Head of caudate nucleus (tissue), 42 donors: ENCODE measurements around the gene SPON2.

Experiments
- DNase-seq, 42 donors: peaks; one replicate each; pipeline versions ENCODE4 v3.0.0 to v3.0.0-alpha.2; 2020 to 2021; ENCODE audit warnings: mixed read lengths in 7 of 42
- intact Hi-C: fragments of 100-400 bp; cut with DNase I; formaldehyde crosslinking; loops from one replicate; pipeline ENCODE4 v1.15.0; 2022

The SPON2 gene

DNA sequence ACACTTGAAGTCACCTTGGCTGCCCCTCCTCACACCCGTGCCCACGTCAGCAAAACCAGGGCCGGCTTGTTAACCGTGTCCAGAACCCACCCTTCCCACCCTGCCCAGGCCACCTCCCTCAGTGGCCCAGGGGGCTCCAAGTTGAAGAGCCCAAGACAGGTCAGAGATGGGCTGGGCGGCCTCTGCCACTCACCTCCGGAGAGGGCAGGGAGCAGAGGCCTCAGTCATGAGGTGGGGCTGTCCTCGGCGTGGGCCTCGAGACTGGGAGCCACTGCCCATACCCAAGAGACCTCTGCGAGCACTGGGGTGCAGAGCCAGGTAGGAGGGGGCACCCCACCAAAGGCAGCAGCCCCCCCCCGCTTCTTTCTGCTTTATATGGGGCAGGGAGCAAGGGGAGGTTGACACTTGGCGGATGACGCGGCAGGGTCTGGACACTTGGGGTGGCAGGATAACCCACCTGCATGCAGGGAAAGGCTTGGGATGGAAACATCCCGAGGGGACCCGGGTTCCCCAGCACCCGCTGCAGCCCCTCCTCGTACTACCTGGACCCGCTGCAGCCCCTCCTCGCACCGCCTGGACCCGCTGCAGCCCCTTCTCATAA, 38.0 kb upstream of the SPON2 start:
- intact Hi-C loops, result no loop called here
- DNase-seq, result no peak

DNA sequence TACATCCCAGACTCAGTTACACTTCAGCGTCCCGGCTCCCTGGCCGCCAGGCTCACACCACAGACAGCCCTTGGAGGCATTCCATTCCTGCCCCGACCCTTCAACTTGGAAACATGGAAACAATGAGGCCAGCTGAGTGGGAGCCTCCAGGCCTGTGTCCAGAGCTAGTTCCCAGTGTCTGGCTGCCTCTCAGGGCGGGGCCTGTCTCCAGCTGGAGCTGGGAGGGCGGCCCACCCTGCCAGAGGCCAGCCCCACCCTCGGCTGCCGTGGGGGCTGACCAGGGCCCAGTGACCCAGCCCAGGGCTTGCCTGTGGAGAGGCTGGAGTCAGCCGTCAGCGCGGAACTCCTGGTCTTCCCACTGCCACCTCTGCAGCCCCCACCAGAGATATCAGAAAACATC, 37.4 kb upstream of the SPON2 start:
- peak; percentile 39 to 83 (median 65) for DNase-seq
- intact Hi-C loops, result no loop called here

GRCh38 chr4:1208970-1209704, 36.8 kb upstream of the SPON2 start:
- DNase-seq, result peak in 2 of 42 donors; percentile 5 to 27
- intact Hi-C loops, result no loop called here

DNA sequence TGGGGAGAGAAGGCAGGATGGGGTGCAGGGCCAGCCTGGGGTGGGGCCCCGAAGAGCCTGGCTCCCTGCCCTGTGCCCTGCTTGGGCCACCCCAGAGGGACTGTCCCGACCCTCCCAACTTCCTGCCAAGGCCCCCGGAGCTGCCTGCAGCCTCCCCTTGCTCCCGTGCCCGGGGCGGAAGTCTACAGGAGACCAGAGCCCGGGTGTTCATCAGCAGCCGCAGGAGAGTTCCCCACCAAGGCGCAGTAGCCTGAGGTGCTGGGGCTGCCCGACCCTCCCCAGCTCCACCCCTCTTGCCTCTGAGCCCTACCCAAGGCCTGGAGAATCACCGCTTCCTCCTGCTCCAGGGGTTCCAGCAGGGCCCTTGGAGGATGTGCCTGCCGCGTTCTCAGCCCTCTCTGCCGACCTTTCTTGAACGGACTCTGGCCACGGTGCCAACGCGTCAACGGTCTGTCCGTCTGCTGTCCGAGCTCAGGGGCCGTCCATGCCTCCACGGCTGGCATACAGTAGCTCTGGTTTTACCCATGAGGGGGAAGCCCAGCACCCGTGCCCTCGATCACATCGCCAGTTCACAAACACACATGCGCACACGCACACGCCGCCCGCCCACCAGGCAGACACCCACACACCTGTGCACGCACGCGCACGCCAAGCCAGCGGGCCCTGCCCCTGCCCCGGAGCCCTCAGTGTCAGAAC, 36.0 kb upstream of the SPON2 start:
- intact Hi-C loops, result no loop called here
- peak in 41 of 42 donors; percentile 35 to 83 (median 67) for DNase-seq

DNA sequence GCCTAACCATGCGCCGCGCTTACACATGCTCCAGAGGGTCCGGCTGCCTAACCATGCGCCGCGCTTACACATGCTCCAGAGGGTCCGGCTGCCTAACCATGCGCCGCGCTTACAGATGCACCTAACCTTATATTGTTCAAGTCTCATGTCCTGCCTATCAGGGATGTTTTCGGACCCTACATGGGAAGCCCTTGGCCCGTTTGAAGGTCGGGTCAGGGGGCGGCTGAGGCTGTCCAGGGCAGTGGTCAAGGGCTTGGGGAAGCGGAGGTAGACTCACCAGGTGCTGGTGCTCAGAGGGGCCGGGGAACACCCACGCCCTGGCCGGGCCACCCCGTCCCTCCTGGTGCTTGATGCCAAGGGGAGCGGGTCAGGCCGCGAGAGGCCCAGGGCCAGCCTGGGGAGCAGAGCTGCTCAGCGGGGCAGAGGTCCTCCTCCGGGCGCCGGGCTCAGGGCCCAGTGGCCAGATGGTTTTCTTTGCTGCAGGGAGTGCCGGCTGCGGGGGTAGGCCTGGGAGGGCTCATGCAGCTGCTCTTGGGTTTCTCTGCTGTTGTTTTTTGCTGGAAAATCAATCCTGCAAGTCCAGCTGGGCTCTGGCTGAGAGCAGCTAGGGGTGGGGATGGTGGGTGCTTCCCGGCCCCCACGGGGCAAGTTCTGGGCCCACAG, 35.4 kb upstream of the SPON2 start:
- intact Hi-C loops, result no loop called here
- peak; percentile 65 to 90 (median 81) for DNase-seq

- peak in 9 of 42 donors; percentile 0 to 28 (median 5) for DNase-seq
- intact Hi-C loops, result no loop called here
These were observed 34.7 kb upstream of the SPON2 start for GRCh38 chr4:1207157-1207470.

GRCh38 chr4:1206299-1207156, 34.1 kb upstream of the SPON2 start:
- intact Hi-C loops, result no loop called here
- peak in 11 of 42 donors; percentile 1 to 26 (median 7) for DNase-seq

DNA sequence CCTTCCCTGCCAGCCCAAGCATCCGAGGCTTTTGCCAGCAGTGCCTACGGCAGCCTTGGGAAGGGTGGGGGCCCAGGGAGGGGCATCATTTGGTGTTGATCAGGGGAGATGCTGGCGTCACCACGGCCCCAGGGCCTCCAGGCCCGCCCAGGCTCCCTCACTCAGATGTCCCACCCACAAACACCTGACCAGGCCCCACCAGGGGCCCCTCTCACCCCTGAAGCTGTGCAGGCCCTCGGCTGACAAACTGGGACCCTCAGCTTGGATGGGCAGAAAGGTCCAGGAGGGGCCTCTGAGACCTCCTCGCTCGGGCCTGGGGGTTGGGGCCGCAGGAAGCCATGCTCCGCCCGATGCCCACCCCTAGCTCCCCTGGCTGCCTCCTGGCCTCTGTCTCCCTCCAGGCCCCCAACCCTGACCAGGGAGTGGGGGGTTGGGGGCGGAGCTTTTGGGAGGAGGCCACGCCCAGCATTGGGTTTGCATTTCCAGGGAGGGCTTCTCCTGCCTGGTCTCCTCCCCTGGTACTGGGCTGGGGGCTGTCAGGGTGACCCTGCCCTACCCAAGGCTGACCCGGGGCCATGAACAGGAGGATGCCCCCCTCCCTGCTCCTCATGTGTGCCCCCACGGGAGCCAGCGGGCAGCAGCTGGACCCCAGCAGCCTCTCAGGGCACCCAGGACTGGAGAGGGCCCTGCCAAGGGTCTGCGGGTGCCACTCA, 33.4 kb upstream of the SPON2 start:
- intact Hi-C loops, result no loop called here
- DNase-seq, result peak in 19 of 42 donors; percentile 0 to 32 (median 7)

- peak in 20 of 42 donors; percentile 1 to 32 (median 8) for DNase-seq
- intact Hi-C loops, result no loop called here
These were observed 32.6 kb upstream of the SPON2 start for GRCh38 chr4:1204828-1205585.

- peak in 19 of 42 donors; percentile 2 to 29 (median 8) for DNase-seq
- intact Hi-C loops, result no loop called here
These were observed 32.0 kb upstream of the SPON2 start for GRCh38 chr4:1204286-1204827.

- DNase-seq, result peak in 13 of 42 donors; percentile 1 to 26 (median 4)
- intact Hi-C loops, result no loop called here
These were observed 30.7 kb upstream of the SPON2 start for GRCh38 chr4:1203026-1203616.

GRCh38 chr4:1202526-1203011, 30.2 kb upstream of the SPON2 start:
- peak in 18 of 42 donors; percentile 1 to 39 (median 7) for DNase-seq

DNA sequence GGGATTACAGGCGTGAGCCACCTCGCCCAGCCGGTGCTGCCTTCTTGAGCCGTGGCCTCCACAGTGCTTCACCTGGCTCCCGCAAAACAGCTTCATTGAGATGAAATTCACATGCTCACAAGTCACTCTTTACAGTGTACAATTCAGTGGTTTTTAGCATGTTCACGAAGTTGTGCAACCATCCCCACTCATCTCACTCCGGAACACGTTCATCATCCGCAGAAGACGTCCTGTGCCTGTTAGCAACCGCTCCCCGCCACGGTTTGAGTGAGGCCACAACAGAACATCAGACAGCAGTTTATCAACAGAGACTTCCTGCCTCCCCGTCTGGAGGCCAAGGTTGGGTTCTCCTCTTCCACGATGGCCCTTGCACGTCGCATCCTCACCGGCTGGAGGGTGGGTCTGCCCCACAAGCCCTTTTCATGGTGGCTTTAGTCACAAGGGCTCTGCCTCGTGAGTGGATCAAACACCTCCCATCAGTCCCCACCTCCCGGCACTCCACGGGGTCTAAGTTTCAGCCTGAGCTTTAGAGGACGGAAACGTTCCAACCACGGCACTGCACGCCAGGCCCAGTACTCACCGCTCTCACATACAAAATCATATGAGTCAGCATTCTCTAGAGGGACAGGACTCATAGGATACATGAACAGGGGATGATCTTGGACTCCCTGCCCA, 29.6 kb upstream of the SPON2 start:
- intact Hi-C loops, result no loop called here
- peak in 22 of 42 donors; percentile 2 to 53 (median 12) for DNase-seq

More at GRCh38 chr4:1202526-1203011, 30.2 kb upstream of the SPON2 start:
- intact Hi-C loops, result no loop called here

GRCh38 chr4:1200425-1201035, 28.1 kb upstream of the SPON2 start:
- intact Hi-C loops, result no loop called here
- peak in 22 of 42 donors; percentile 3 to 37 (median 11) for DNase-seq

- intact Hi-C loops, result no loop called here
- DNase-seq, result peak in 22 of 42 donors; percentile 1 to 37 (median 12)
These were observed 27.4 kb upstream of the SPON2 start for GRCh38 chr4:1199556-1200331.
